Measurements from ENCODE around the gene NEFH. TPM values are rescaled to one million over a fixed set of nuclear protein-coding genes. Genes with fewer than 3 reads are reported as not detected.

Gene NEFH
- total RNA-seq, 1 donor from 2014 or later: 0.20 TPM

- H3K27ac Mint-ChIP-seq: no peak overlapping the region
- no peaks in the 10 kb centered on the region for H3K36me3 Mint-ChIP-seq (ENCODE audit: low read depth)
- ChIA-PET CTCF (interaction anchor here (0.6 kb wide), 1 partner anchor 117 kb away, joined by 3 read pairs; no protein-coding TSS in a partner anchor), POLR2A (interaction anchor here (1.4 kb wide), 1 partner anchor 12 kb away, joined by 5 read pairs; no protein-coding TSS in a partner anchor)
- intact Hi-C loops (cut with micrococcal nuclease): loop anchor here (10.0 kb wide), 1 partner anchor 78 kb away; no protein-coding TSS in a partner anchor
- peaks cover 25% of the 10 kb centered on the region for H3K27me3 Mint-ChIP-seq
- TF ChIP-seq CTCF (IDR thresholded peaks at IDR 0.05): no peak
- ATAC-seq (ENCODE audit: low read depth) (no peak), DNase-seq (no peak)
- no peaks in the 10 kb centered on the region for H3K9me3 Mint-ChIP-seq
- H3K4me3 Mint-ChIP-seq: no peak overlapping the region
- H3K4me1 Mint-ChIP-seq: peaks cover 29% of the 10 kb centered on the region
Measured at GRCh38 chr22:29473001-29473400, 7.0 kb upstream of the NEFH start.

DNA sequence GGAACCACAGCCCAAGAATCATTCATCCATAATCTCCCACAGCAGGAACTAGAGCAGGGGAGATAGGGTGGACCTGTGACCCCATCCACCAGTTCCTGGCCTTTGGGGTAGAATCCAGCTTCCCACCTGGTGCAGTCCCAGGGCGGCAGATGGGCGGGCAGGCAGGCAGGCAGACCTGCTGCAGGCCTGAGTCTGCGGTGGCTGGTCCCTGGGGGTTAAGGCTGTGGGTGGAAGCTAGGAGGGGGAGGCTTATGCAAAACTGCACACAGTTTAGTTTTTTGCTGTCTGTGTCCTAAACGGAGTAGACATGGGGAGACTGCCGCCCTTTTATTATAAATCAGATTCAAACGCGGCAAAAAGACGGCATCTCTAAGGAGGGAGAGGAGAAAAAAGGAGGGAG is 4.5 kb upstream of the NEFH start:
- DNase-seq (peak; percentile 68), ATAC-seq (ENCODE audit: low read depth) (peak; percentile 94)
- intact Hi-C loops (cut with micrococcal nuclease): loop anchor here (2.0 to 10.0 kb wide), 4 partner anchors 13 to 81 kb away; no protein-coding TSS in a partner anchor
- ChIA-PET CTCF (no interaction called here), POLR2A (interaction anchor here (1.4 kb wide), 1 partner anchor 78 kb away, joined by 5 read pairs; the partner anchor contains the start of gene THOC5)
- Mint-ChIP-seq H3K4me3 (peak overlapping the region; percentile 33), H3K9me3 (no peaks in the 10 kb centered on the region), H3K27me3 (peaks cover 36% of the 10 kb centered on the region), H3K36me3 (ENCODE audit: low read depth) (no peaks in the 10 kb centered on the region), H3K27ac (no peak overlapping the region), H3K4me1 (peaks cover 34% of the 10 kb centered on the region)
- TF ChIP-seq CTCF (IDR thresholded peaks at IDR 0.05): no peak

DNA sequence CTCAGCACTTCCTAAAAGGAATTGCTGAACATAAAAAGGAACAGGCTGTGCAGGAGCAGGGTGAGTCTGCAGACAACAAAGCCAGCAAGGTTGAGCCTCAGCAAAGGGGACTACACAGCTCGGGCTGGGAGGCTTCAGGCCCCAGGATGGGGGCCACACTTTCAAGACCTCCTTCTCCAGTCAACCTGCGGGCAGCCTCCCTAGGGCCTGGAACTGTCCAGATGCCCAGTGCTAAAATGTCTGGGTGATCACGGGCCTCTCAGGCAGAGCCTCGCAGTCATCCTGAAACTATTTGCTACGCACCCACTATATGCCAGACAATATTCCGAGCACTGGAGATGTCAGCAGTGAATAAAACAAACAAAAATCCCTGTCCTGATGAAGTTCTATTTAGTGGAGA is 3.9 kb upstream of the NEFH start:
- ATAC-seq (ENCODE audit: low read depth) (peak; percentile 12), DNase-seq (no peak)
- Mint-ChIP-seq H3K4me3 (peak overlapping the region; percentile 20), H3K4me1 (peaks cover 31% of the 10 kb centered on the region), H3K9me3 (no peaks in the 10 kb centered on the region), H3K27me3 (peaks cover 33% of the 10 kb centered on the region), H3K36me3 (ENCODE audit: low read depth) (no peaks in the 10 kb centered on the region), H3K27ac (no peak overlapping the region)
- ChIA-PET POLR2A (interaction anchor here (0.6 to 1.4 kb wide), 2 partner anchors 78 to 594 kb away, joined by 5 to 6 read pairs; partner anchors contain the start of gene THOC5), CTCF (no interaction called here)
- intact Hi-C loops (cut with micrococcal nuclease): loop anchor here (5.0 to 10.0 kb wide), 3 partner anchors 36 to 81 kb away; no protein-coding TSS in a partner anchor
- no peak for TF ChIP-seq CTCF (IDR thresholded peaks at IDR 0.05)

DNA sequence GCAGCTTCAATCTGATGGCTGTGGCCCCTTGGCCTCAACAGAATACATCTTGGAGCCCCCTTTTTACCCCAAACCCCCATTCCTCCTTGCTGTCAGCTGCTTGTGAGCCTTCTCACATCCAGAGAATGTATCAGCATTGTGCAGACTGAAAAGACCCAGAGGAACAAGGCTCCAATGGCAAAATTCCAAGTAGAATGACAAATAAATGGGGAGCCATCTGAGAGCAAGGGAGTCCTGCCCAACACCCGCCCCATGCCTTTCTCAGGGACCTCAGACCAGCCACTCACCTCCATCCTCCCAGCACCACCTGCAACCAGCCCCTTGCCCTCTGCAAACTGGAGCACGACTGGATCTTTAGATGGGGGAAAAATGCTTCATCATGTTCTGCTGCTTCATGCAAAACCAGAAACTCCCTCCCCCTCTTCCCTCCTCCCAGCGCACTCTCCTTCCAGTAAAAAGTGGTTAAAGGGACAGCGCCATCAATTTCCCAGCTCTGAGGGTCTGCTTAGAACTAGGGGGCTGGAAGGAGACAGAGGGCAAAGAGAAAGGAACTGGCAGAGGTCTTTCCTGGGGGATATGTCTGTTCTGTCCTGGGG is 2.2 kb upstream of the NEFH start:
- ChIA-PET POLR2A (no interaction called here), CTCF (no interaction called here)
- no peak overlapping the region for H3K4me3 Mint-ChIP-seq
- peaks cover 39% of the 10 kb centered on the region for H3K27me3 Mint-ChIP-seq
- peaks cover 35% of the 10 kb centered on the region for H3K4me1 Mint-ChIP-seq
- DNase-seq (no peak), ATAC-seq (ENCODE audit: low read depth) (no peak)
- TF ChIP-seq CTCF (IDR thresholded peaks at IDR 0.05): no peak
- H3K36me3 Mint-ChIP-seq (ENCODE audit: low read depth): no peaks in the 10 kb centered on the region
- no peaks in the 10 kb centered on the region for H3K9me3 Mint-ChIP-seq
- no peak overlapping the region for H3K27ac Mint-ChIP-seq
- intact Hi-C loops (cut with micrococcal nuclease): loop anchor here (5.0 to 10.0 kb wide), 3 partner anchors 34 to 83 kb away; no protein-coding TSS in a partner anchor

Measured in activated B cell treated with CpG ODN at 0.5 μM for 24 hours (primary cell).